ENCODE results near the gene RIMBP2.

Gene RIMBP2

GRCh38 chr12:130506844-130507243 lies 209.3 kb downstream of the RIMBP2 start:
- no peak for DNase-seq (ENCODE audit: low read depth, low spot score)

DNA sequence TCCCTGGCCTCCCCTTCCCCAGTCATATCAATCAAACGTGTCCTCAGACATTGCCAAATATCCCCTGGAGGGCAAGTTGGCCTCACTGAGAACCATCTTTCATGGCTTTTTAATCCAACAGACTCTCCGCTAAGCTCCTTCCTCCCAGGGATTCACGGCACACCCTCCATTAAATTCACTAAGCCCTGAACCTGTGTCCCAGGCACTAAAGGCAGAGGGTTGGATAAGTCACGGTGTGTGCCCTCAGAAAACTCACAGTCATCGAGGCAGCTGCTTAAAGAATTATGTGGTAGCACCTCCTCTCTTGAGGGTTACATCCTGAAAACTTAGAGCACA lies 211.3 kb downstream of the RIMBP2 start:
- DNase-seq (ENCODE audit: low read depth, low spot score) = no peak

GRCh38 chr12:130504110-130504839 lies 211.8 kb downstream of the RIMBP2 start:
- DNase-seq (ENCODE audit: low read depth, low spot score) = no peak

DNA sequence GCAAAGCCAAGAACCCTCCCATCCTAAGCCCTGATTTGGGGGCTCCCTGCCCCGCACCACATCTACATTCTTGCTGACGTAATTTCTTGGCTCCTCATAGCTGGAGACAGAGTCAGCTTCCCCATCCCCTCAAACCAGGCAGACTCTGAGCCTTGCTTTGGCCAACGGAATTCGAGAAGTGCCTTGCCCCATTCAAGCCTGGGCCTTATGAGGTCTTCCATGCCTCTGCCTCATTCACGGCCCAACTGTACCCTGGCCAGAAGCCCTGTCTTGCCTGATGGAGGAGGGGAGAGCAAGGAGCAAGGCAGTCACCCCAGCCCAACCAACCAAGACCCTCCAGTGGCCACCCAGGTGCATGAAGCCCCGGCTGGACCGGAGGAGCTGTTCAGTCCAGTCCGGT lies 214.3 kb downstream of the RIMBP2 start:
- DNase-seq (ENCODE audit: low read depth, low spot score) = no peak

GRCh38 chr12:130500835-130501330 lies 215.2 kb downstream of the RIMBP2 start:
- DNase-seq (ENCODE audit: low read depth, low spot score) = no peak

DNA sequence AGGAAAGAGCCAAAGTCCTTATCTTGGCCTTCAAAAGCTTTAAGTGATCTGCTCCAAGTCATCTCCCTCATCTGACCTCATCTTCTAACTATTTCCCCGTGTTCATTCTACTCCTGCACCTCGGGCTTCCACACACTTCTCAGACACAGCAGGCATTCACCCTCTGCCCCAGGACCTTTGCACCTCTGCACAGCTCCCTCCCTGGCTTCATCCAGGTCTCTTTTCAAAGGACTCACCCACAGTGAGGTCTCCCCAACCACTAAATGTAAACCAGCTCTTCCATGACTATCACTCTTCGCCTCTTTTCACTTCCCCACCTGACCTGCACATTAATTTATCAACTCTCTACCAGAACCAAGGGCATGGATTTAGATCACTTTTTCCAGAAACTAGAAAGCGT lies 216.6 kb downstream of the RIMBP2 start:
- no peak for DNase-seq (ENCODE audit: low read depth, low spot score)

DNA sequence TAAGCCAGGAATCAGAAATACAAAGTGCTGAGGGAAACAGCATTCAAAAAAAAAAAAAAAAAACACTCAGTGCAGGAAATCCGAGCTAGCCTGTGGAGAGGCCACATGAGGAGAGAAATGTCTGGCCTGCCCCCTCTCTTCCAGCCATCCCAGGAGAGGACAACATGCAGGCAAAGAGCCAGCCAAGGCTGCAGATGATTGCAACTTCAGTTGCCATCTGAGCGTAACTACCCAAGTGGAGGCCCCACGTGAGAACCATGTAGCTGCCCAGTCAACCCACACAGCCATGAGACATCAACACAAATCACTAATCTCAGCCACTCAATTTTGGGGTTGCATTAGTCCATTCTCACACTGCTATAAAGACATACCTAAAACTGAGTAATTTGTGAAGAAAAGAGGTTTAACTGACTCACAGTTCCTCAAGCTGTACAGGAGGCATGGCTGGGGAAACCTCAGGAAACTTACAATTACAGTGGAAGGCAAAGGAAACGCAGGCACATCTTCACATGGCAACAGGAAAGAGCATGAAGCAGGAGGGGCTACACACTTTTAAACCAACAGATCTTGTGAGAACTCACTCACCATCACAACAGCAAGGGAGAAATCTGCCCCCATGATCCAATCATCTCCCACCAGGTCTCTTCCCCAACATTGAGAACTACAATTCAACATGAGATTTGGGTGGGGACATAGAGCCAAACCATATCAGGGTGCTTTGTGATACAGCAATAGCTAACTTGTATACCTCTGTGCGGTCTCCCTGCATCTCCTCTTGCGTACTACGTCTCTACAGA lies 217.3 kb downstream of the RIMBP2 start:
- no peak for DNase-seq (ENCODE audit: low read depth, low spot score)

- DNase-seq (ENCODE audit: low read depth, low spot score) = no peak
Observed at GRCh38 chr12:130497991-130498390, 218.1 kb downstream of the RIMBP2 start.

GRCh38 chr12:130497321-130497720 lies 218.8 kb downstream of the RIMBP2 start:
- DNase-seq (ENCODE audit: low read depth, low spot score) = no peak

DNA sequence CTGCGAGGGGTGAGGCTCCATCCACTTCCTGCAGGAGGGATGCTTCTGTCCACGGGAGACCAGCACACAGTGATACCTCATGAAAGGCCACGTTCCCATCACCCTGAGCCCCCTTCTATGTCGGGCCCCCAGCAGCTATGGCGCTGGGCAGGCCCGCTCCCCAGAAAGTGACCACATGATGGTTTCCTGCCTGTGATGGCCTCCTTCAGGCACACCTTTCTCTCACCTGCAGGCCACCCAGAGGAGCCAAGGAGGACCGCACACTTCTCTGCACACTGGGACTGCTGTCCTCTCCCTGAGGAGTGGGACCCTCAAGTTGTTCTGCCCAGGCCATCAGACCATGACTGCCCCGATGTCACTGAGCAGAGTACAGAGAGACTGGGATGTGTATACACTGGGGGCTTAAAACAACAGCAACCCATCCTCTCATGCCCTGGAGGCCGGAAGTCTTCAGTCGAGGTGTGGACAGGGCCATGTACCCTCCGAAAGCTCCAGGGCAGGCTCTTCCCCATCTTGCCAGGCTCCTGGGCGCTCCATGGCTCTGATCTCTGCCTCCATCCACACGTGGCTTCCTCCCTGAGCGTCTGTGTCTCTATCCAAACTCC lies 219.5 kb downstream of the RIMBP2 start:
- DNase-seq (ENCODE audit: low read depth, low spot score) = no peak

DNA sequence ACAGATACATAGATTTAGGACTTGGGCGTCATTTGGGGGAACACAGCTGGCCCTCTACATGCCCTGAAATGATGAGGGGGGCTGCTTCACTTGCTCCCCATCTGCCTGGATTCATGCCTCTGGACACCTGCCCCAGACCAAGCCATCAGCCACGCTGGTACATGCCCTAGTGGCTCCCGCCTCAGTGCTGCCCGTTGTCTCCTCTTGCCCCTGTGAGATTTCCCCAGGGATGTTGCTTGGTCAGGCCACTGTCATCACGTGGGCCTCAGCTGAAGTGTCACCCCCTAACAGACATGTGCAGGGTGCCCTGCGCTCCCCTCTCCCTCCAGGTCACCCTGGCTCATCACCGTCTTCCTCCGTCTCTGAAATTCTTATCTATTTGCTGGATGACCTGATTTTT lies 220.9 kb downstream of the RIMBP2 start:
- no peak for DNase-seq (ENCODE audit: low read depth, low spot score)

DNA sequence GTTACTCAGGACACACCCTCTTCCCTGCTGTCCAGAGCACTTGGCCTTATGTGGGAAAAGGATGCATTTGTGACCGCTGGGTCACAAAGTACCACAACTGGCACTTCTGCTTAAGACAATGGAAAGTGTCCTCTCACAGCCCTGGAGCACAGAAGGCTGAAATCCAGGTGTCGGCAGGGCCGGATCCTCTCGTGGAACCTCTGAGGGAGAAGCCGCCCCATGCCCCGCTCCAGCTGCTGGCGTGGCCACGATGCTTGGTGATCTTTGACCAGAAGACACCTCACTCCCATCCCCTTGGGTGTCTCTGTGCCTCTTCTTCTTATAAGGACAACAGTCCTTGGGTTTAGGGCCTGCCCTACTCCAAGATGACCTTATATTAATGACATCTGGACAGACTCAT lies 221.4 kb downstream of the RIMBP2 start:
- no peak for DNase-seq (ENCODE audit: low read depth, low spot score)

DNA sequence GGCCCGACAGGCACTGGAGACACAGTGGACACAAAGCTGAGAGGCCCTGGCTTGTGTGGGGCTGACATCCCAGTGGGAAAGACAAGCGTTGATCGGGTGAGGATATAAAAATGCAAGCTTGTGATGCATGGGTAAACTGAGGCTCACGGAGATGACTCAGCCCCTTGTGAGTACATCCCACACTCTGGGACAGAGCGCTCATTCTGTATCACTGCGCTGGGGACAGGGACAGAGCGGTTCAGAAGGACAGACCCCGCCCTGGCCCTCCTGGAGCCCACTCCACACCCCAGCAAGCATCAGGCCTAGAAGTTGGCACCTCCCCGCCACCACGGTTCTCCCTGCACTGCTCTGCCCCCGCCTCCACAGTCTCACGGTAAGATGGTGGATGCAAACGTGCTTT lies 222.1 kb downstream of the RIMBP2 start:
- no peak for DNase-seq (ENCODE audit: low read depth, low spot score)

DNA sequence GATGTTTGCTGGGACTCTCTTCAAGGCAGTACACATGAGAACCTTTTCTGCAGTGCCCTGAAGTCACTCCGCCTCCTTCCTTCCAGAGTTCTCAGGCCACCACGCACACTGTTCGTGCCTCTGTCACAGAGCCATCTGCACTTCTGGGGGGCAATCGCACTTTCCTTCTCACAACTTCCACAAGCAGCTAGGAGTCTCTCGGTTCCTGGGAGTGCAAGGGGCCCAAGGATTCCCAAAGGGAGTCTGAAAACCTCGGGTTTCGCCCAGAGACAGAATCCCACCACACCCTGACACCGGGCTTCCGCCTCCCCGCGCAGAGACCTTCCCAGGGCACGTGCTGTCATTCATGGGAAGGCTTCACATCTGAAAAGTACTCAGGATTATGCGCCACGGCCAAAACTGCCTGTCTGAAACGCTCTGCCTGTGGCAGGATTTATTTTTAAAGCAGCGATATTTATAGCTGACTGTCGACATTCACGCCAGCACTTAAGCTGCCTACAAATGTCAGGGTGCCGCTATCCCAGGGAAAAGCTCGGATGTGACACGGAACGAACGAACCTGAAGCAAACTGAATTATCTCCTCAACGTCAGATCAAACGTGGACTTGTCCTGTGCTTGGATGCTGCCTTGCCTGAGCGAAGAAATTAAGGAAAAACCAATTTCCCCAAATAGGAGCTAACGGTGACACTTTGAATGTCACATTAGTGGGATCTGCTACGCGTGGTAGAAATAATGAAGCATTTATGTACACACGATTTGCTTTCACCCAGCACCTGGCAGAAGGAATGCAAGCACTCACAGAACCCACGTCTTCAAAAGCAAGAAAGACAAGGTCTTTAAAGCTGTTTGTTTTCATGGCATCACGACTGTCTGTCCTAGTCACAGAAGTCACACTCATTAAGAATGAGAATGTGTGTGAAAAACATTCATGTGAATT lies 224.4 kb downstream of the RIMBP2 start:
- no peak for DNase-seq (ENCODE audit: low read depth, low spot score)

- DNase-seq (ENCODE audit: low read depth, low spot score) = no peak
Observed at GRCh38 chr12:130490674-130491073, 225.4 kb downstream of the RIMBP2 start.

- DNase-seq (ENCODE audit: low read depth, low spot score) = no peak
Observed at GRCh38 chr12:130489293-130489692, 226.8 kb downstream of the RIMBP2 start.

GRCh38 chr12:130488358-130488710 lies 227.8 kb downstream of the RIMBP2 start:
- no peak for DNase-seq (ENCODE audit: low read depth, low spot score)

GRCh38 chr12:130487636-130488357 lies 228.3 kb downstream of the RIMBP2 start:
- DNase-seq (ENCODE audit: low read depth, low spot score) = no peak

DNA sequence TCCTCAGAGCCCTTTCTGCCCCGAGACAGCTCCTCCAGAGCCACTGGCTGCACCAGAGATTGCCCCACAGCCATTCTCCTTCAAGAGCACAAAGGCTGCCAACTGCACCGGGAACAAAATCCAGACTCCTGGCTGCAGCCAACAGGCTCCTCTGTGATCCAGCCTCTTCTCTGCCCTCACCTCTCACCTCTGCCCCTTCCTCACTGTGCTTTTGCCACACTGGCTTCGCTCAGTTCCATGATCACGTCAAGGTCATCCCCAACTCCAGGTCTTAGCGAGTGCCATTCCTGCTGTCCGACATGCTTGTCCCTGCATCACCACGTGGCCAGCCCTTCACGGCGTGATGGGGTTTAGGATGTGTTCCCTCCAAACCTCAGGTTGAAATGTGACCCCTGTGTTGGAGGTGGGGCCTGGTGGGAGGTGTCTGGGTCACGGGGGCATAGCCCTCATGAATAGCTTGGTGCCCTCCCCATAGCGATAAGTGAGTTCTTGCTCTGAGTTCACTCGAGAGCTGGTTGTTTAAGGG lies 229.1 kb downstream of the RIMBP2 start:
- no peak for DNase-seq (ENCODE audit: low read depth, low spot score)

DNA sequence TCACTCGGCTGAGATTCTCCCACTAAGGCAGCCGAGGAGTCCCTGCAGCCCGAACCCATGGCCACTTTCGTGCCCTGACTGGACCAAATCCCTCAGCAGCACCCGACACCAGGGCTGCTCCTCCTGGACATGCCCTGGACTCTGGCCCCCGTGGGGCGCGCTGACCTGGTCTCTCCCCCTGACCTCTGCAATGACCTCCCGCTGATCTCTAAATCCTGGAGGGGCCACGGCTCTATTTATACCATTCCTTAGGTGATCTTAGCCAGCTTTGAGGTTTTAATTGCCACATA lies 230.0 kb downstream of the RIMBP2 start:
- DNase-seq (ENCODE audit: low read depth, low spot score) = no peak

Data from astrocyte of the hippocampus (primary cell).